ENCODE results near the gene MMRN2. TPM values are rescaled to one million over a fixed set of nuclear protein-coding genes. Genes with fewer than 3 reads are reported as not detected.
"Not testable (repeated sequence)": the region's sequence is repeated elsewhere in the genome, so short reads cannot be mapped to it uniquely, and the experiment has no call there.

Gene MMRN2
- total RNA-seq, 2 donors from 2014 or later, result 16.8 to 17.4 TPM

DNA sequence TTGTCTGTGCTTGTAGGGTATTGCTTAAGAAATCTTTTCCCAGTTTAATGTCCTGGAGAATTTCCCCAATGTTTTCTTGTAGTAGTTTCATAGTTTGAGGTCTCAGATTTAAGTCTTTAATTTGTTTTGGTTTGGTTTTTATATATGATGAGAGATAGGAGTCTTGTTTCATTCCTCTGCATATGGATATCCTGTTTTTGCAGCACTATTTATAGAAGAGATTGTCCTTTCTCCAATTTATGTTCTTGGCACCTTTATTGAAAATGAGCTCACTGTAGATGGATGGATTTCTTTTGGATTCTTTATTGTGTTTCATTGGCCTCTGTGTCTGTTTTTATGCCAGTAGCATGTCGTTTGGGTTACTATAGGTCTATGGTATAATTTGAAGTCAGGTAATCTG, 31.1 kb upstream of the MMRN2 start:
- no peak overlapping the region for H3K4me3 ChIP-seq
- DNase-seq (no peak), ATAC-seq (no peak)
- H3K4me1 ChIP-seq, result no peaks in the 10 kb centered on the region
- TF ChIP-seq POLR2A (IDR thresholded peaks at IDR 0.05), result no peak
- TF ChIP-seq, protein P1, sequence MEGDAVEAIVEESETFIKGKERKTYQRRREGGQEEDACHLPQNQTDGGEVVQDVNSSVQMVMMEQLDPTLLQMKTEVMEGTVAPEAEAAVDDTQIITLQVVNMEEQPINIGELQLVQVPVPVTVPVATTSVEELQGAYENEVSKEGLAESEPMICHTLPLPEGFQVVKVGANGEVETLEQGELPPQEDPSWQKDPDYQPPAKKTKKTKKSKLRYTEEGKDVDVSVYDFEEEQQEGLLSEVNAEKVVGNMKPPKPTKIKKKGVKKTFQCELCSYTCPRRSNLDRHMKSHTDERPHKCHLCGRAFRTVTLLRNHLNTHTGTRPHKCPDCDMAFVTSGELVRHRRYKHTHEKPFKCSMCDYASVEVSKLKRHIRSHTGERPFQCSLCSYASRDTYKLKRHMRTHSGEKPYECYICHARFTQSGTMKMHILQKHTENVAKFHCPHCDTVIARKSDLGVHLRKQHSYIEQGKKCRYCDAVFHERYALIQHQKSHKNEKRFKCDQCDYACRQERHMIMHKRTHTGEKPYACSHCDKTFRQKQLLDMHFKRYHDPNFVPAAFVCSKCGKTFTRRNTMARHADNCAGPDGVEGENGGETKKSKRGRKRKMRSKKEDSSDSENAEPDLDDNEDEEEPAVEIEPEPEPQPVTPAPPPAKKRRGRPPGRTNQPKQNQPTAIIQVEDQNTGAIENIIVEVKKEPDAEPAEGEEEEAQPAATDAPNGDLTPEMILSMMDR (IDR thresholded peaks at IDR 0.05), result no peak
- no peaks in the 10 kb centered on the region for H3K27me3 ChIP-seq
- intact Hi-C loops (cut with DNase I), result no loop called here
- no peaks in the 10 kb centered on the region for H3K9me3 ChIP-seq
- no peaks in the 10 kb centered on the region for H3K36me3 ChIP-seq (replicated peaks in 1 of 2; ENCODE audit: insufficient read depth in 1 of 2, low read depth in 2 of 2)
- WGBS, 2 donors, result 76 to 83% methylated on average over 1 of the region's 1 CpG
- no peak overlapping the region for H3K27ac ChIP-seq

DNA sequence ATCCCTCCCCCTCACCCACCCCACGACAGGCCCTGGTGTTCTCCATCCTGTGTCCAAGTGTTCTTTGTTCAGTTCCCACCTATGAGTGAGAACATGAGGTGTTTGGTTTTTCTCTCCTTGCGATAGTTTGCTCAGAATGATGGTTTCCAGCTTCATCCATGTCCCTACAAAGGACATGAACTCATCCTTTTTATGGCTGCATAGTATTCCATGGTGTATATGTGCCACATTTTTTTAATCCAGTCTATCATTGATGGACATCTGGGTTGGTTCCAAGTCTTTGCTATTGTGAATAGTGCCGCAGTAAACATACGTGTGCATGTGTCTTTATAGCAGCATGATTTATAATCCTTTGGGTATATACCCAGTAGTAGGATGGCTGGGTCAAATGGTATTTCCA, 27.1 kb upstream of the MMRN2 start:
- H3K4me3 ChIP-seq; H3K9me3 ChIP-seq; intact Hi-C loops (cut with DNase I); DNase-seq; H3K27ac ChIP-seq; ATAC-seq; H3K27me3 ChIP-seq; H3K36me3 ChIP-seq (replicated peaks in 1 of 2; ENCODE audit: insufficient read depth in 1 of 2, low read depth in 2 of 2): not testable (repeated sequence)
- 94 to 97% methylated on average over 4 of the region's 4 CpGs for WGBS, 2 donors
- peaks cover 12% of the 10 kb centered on the region for H3K4me1 ChIP-seq

DNA sequence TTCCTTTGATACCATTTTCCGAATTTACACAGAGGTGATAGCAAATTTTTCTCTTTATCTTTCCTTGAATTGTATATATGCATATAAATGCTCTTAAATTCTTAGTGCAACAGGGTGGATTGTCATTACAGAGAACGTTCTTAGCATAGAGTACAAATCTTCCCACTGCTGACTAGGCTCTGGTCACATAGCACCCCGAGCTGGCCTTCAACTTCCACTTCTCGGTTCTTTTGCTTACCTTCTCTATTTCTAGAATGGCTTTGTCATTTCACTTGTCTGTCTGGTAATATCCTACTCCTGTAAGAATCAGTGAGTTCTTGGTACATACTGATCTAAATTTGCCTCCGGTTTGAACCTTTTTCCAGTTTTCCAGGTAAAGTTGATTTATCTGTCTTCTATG, 24.3 kb upstream of the MMRN2 start:
- Histone ChIP-seq H3K27me3 (no peaks in the 10 kb centered on the region), H3K4me1 (peaks cover 12% of the 10 kb centered on the region), H3K4me3 (no peak overlapping the region), H3K36me3 (replicated peaks in 1 of 2; ENCODE audit: insufficient read depth in 1 of 2, low read depth in 2 of 2) (no peaks in the 10 kb centered on the region), H3K27ac (no peak overlapping the region), H3K9me3 (no peaks in the 10 kb centered on the region)
- ATAC-seq (no peak), DNase-seq (no peak)
- intact Hi-C loops (cut with DNase I), result no loop called here
- TF ChIP-seq, protein P1 (IDR thresholded peaks at IDR 0.05), result no peak
- no peak for TF ChIP-seq POLR2A (IDR thresholded peaks at IDR 0.05)
- WGBS, 2 donors, result 86 to 91% methylated on average over 5 of the region's 5 CpGs

DNA sequence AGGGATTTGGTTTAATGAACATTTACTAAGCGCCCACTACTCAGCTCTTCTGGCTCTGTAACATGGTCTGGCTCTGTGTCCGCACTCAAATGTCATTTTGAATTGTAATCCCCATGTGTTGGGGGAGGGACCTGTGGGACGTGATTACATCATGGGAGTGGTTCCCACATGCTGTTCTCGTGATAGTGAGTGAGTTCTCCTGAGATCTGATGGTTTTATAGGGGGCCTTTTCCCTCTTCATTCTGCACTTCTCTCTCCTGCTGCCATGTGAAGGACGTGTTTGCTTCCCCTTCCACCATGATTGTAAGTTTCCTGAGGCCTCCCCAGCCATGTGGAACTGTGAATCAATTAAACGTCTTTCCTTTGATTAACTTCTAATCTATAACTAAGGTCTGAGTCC, 23.6 kb upstream of the MMRN2 start:
- intact Hi-C loops (cut with DNase I), result not testable (repeated sequence)

DNA sequence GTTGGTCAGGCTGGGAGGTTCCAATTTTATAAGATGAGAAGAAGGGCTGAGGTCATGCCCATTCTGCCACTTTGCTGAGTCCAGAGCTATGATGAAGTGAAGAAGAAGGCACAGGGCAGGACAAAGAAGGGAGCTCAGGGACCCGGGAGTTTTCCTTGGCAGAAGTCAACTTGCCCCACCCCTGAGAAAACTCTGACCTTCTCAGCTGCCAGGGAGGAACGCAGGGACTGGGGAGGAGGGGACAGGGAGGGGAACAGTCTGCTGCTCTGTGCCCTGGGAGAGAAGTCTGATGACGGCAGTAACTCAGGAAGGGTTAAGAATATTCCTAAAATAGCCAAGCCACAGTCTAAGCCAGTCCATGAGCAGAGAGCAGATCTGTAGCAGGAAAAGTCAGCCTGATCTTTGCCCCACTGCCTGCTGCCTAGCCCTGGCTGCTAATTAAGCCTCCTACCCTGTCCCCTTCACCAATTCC, 22.6 kb upstream of the MMRN2 start:
- no peak for TF ChIP-seq POLR2A (IDR thresholded peaks at IDR 0.05)
- TF ChIP-seq, protein P1 (IDR thresholded peaks at IDR 0.05), result no peak
- H3K4me1 ChIP-seq, result peaks cover 12% of the 10 kb centered on the region
- no peaks in the 10 kb centered on the region for H3K9me3 ChIP-seq
- H3K4me3 ChIP-seq, result no peak overlapping the region
- ATAC-seq, result peak; percentile 66
- peak in 1 of 4 donors; percentile 39 for DNase-seq
- H3K27ac ChIP-seq, result peak overlapping the region in 1 of 4 donors; percentile 45
- no peaks in the 10 kb centered on the region for H3K36me3 ChIP-seq (replicated peaks in 1 of 2; ENCODE audit: insufficient read depth in 1 of 2, low read depth in 2 of 2)
- intact Hi-C loops (cut with DNase I), result no loop called here
- WGBS, 2 donors, result 8 to 15% methylated on average over 3 of the region's 3 CpGs
- H3K27me3 ChIP-seq, result no peaks in the 10 kb centered on the region

More for the DNA sequence above, 23.6 kb upstream of the MMRN2 start:
- 75 to 80% methylated on average over 6 of the region's 6 CpGs for WGBS, 2 donors
- not testable (repeated sequence) for H3K27ac ChIP-seq; DNase-seq; H3K9me3 ChIP-seq; H3K36me3 ChIP-seq (replicated peaks in 1 of 2; ENCODE audit: insufficient read depth in 1 of 2, low read depth in 2 of 2); ATAC-seq; H3K4me3 ChIP-seq; H3K27me3 ChIP-seq
- peaks cover 12% of the 10 kb centered on the region for H3K4me1 ChIP-seq

DNA sequence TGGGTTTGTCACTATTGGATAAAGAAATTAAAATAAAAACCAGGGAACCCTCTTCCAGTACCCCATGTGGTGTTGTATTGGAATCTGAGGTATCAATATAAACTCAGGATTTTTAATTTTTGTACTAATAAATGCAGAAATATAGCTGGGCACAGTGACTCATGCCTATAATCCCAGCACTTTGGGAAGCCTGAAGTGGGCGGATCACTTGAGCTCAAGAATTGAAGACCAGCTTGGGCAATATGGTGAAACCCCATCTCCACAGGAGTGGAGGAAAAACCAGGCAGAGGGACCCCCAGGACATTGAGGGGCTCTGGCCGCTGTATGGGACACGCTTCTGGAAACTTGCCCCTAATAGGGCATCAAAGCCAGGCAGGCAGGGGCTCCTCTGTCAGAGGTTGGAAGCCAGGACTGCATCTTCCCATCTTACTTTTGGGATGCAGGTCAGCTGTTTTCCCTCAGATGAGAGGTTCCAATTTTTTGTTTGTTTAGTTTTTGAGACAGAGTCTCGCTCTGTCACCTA, 21.9 kb upstream of the MMRN2 start:
- Histone ChIP-seq H3K9me3 (no peaks in the 10 kb centered on the region), H3K27me3 (no peaks in the 10 kb centered on the region), H3K4me1 (peaks cover 12% of the 10 kb centered on the region), H3K4me3 (no peak overlapping the region), H3K36me3 (replicated peaks in 1 of 2; ENCODE audit: insufficient read depth in 1 of 2, low read depth in 2 of 2) (no peaks in the 10 kb centered on the region), H3K27ac (peak overlapping the region in 1 of 4 donors; percentile 12)
- TF ChIP-seq POLR2A (IDR thresholded peaks at IDR 0.05), result no peak
- TF ChIP-seq, protein P1 (IDR thresholded peaks at IDR 0.05), result no peak
- 78 to 81% methylated on average over 4 of the region's 4 CpGs for WGBS, 2 donors
- ATAC-seq (no peak), DNase-seq (no peak)
- intact Hi-C loops (cut with DNase I), result no loop called here

DNA sequence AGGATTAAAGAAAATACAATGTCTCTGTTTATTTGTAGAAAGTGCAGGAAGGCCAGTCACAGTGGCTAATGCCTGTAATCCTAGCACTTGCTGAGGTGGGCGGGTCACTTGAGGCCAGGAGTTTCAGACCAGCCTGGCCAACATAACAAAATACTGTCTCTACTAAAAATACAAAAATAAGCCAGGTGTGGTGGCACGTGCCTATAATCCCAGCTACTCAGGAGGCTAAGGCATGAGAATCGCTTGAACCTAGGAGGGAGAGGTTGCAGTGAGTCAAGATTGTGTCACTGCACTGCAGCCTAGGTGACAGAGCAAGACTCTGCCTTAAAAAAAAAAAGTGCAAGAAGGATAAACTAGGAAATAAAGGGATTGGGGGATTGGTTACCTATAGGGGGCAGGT, 21.0 kb upstream of the MMRN2 start:
- H3K36me3 ChIP-seq (replicated peaks in 1 of 2; ENCODE audit: insufficient read depth in 1 of 2, low read depth in 2 of 2); ATAC-seq; H3K9me3 ChIP-seq; H3K27me3 ChIP-seq; H3K4me3 ChIP-seq; intact Hi-C loops (cut with DNase I); H3K27ac ChIP-seq; DNase-seq: not testable (repeated sequence)
- H3K4me1 ChIP-seq, result peaks cover 12% of the 10 kb centered on the region
- WGBS, 2 donors, result 81 to 93% methylated on average over 3 of the region's 3 CpGs

All from body of pancreas (tissue), 4 donors.